Neuronal stem cell (in vitro differentiated cells): Measurements from ENCODE around the gene ANKZF1.

Experiments used
- DNase-seq: peaks from one replicate; pipeline ENCODE4 v3.0.0-alpha.2; 2013; ENCODE audit warnings: low spot score
- H2AFZ ChIP-seq: one replicate; pipeline ENCODE4 v1.6.1; 2013; ENCODE audit warnings: mild to moderate bottlenecking, low read length, inconsistent platforms
- H2AK5ac ChIP-seq: 2 replicates; pipeline ENCODE4 v1.6.1; 2013; ENCODE audit warnings: low read depth, mild to moderate bottlenecking, inconsistent platforms, low read length, moderate library complexity, mixed read lengths
- H2BK120ac ChIP-seq: 2 replicates; pipeline ENCODE4 v1.6.1; 2013; ENCODE audit warnings: low read depth, mild to moderate bottlenecking, inconsistent platforms, low read length, moderate library complexity, mixed read lengths
- H2BK12ac ChIP-seq: one replicate; pipeline ENCODE4 v1.6.1; 2013; ENCODE audit warnings: low read length, inconsistent platforms
- H2BK15ac ChIP-seq: 2 replicates; pipeline ENCODE4 v1.6.1; 2013; ENCODE audit warnings: mild to moderate bottlenecking, low read length, inconsistent platforms, mixed read lengths
- H2BK5ac ChIP-seq: one replicate; pipeline ENCODE4 v1.6.1; 2013; ENCODE audit warnings: inconsistent platforms, mild to moderate bottlenecking, low read length, moderate library complexity
- H3K14ac ChIP-seq: one replicate; pipeline ENCODE4 v1.6.1; 2013; ENCODE audit warnings: low read length, inconsistent platforms
- H3K18ac ChIP-seq: 2 replicates; pipeline ENCODE4 v1.6.1; 2013; ENCODE audit warnings: low read length, inconsistent platforms
- H3K23ac ChIP-seq: 2 replicates; pipeline ENCODE4 v1.6.1; 2013; ENCODE audit warnings: low read depth, mild to moderate bottlenecking, mixed read lengths, low read length, inconsistent platforms; ENCODE audit not compliant: poor library complexity
- H3K27ac ChIP-seq: replicated peaks from 3 replicates; pipeline ENCODE4 v1.5.1; 2013; ENCODE audit warnings: low read length, inconsistent platforms
- H3K27me3 ChIP-seq, 3 experiments: 2 replicates each; pipeline ENCODE4 v1.6.1; 2013; ENCODE audit warnings: low read length in 3 of 3, mild to moderate bottlenecking in 2 of 3, inconsistent platforms in 1 of 3, low read depth in 1 of 3, mixed read lengths in 1 of 3, moderate library complexity in 1 of 3; ENCODE audit not compliant: control insufficient read depth in 3 of 3, insufficient read depth in 3 of 3
- H3K36me3 ChIP-seq, 2 donors: replicated peaks in 1 of 2; 2 replicates each; pipeline ENCODE4 v1.6.1; 2013; ENCODE audit warnings: low read length in 2 of 2; ENCODE audit not compliant: control insufficient read depth in 2 of 2, insufficient read depth in 2 of 2
- H3K4ac ChIP-seq: 2 replicates; pipeline ENCODE4 v1.6.1; 2013; ENCODE audit warnings: inconsistent platforms, mild to moderate bottlenecking, low read length, moderate library complexity
- H3K4me1 ChIP-seq, 2 donors: 1 replicate in 1 of 2; 2 replicates in 1 of 2; pipeline ENCODE4 v1.6.1; 2013; ENCODE audit warnings: low read length in 2 of 2, low read depth in 1 of 2; ENCODE audit not compliant: control insufficient read depth in 2 of 2, insufficient read depth in 1 of 2
- H3K4me2 ChIP-seq: one replicate; pipeline ENCODE4 v1.6.1; 2013; ENCODE audit warnings: mild to moderate bottlenecking, low read length, inconsistent platforms; ENCODE audit not compliant: insufficient read depth, poor library complexity, severe bottlenecking
- H3K4me3 ChIP-seq, 2 donors: 2 replicates each; pipeline ENCODE4 v1.5.1; 2013; ENCODE audit warnings: low read length in 2 of 2, mild to moderate bottlenecking in 2 of 2, inconsistent platforms in 1 of 2, moderate library complexity in 1 of 2
- H3K79me1 ChIP-seq: one replicate; pipeline ENCODE4 v1.6.1; 2013; ENCODE audit warnings: low read depth, mild to moderate bottlenecking, inconsistent platforms, low read length, moderate library complexity
- H3K9ac ChIP-seq: one replicate; pipeline ENCODE4 v1.6.1; 2013; ENCODE audit warnings: mild to moderate bottlenecking, low read depth, low read length, inconsistent platforms; ENCODE audit not compliant: poor library complexity
- H3K9me3 ChIP-seq, 2 donors: replicated peaks in 1 of 2; 2 replicates each; pipeline versions ENCODE3 to v1.6.1; 2013; ENCODE audit warnings: low read length in 2 of 2, mild to moderate bottlenecking in 2 of 2, inconsistent platforms in 1 of 2, low read depth in 1 of 2, mixed read lengths in 1 of 2, moderate library complexity in 1 of 2; ENCODE audit not compliant: control insufficient read depth in 2 of 2, insufficient read depth in 1 of 2
- H4K8ac ChIP-seq: one replicate; pipeline ENCODE4 v1.6.1; 2013; ENCODE audit warnings: low read depth, mild to moderate bottlenecking, inconsistent platforms, low read length, moderate library complexity
- H4K91ac ChIP-seq: one replicate; pipeline ENCODE4 v1.6.1; 2013; ENCODE audit warnings: low read length, low read depth, mild to moderate bottlenecking, inconsistent platforms; ENCODE audit not compliant: poor library complexity
- WGBS, 2 donors: extraction: QIAGEN DNeasy Blood & Tissue Kit; methylation state at CpG; one replicate each; pipeline ENCODE4 v1.1.7; 2013; ENCODE audit warnings: missing lambda C conversion rate in 2 of 2, mixed read lengths in 1 of 2; ENCODE audit not compliant: insufficient read length in 2 of 2, insufficient replicate concordance in 1 of 2; ENCODE audit errors: extremely low coverage in 2 of 2; 5-methylcytosine and 5-hydroxymethylcytosine counted together

ANKZF1 gene

GRCh38 chr2:219252900-219253752 is 23.5 kb downstream of the ANKZF1 start, which contains the start of gene TUBA4B:
Gene TUBA4B, plus strand, starts transcription at chr2:219253243. Its CDS starts 165 bp downstream, at chr2:219253408.
- Histone ChIP-seq H2AK5ac (peak within 1 kb of the TSS; percentile 88), H3K4me1 (peaks cover 12 to 18% of the 10 kb centered on the region in 2 donors), H3K9ac (peak within 1 kb of the TSS; percentile 60), H2BK120ac (no peak within 1 kb of the TSS), H2BK12ac (peak within 1 kb of the TSS; percentile 73), H3K4ac (no peak within 1 kb of the TSS), H3K27ac (no peak within 1 kb of the TSS), H4K8ac (no peak within 1 kb of the TSS), H3K36me3 (peaks cover 3 to 7% of the 10 kb centered on the region in 2 donors), H3K9me3 (peaks cover 0 to 2% of the 10 kb centered on the region in 2 donors), H2BK15ac (peak within 1 kb of the TSS; percentile 81), H3K4me2 (peak within 1 kb of the TSS; percentile 80), H4K91ac (no peak within 1 kb of the TSS), H3K18ac (peak within 1 kb of the TSS; percentile 76), H3K27me3 (peaks cover 28 to 59% (median 55%) of the 10 kb centered on the region in 3 experiments), H3K23ac (peak within 1 kb of the TSS; percentile 80), H3K14ac (peak within 1 kb of the TSS; percentile 89), H3K4me3 (peak within 1 kb of the TSS; percentile 26 to 73), H2BK5ac (no peak within 1 kb of the TSS), H3K79me1 (peaks cover 2% of the 10 kb centered on the region), H2AFZ (peak within 1 kb of the TSS; percentile 83)
- no peak for DNase-seq
- no CpG with 5 or more reads among the region's 49 CpGs for WGBS, 2 donors

GRCh38 chr2:219253753-219254589 is 24.4 kb downstream of the ANKZF1 start, which contains the start of gene TUBA4A:
Gene TUBA4A, minus strand, starts transcription at chr2:219253918. Its CDS starts 60 bp downstream, at chr2:219253858.
- Histone ChIP-seq H3K4me1 (peaks cover 12 to 18% of the 10 kb centered on the region in 2 donors), H3K27me3 (peaks cover 28 to 63% (median 55%) of the 10 kb centered on the region in 3 experiments), H3K79me1 (peaks cover 2% of the 10 kb centered on the region), H3K18ac (peak within 1 kb of the TSS; percentile 76), H2AFZ (peak within 1 kb of the TSS; percentile 83), H3K4me3 (peak within 1 kb of the TSS; percentile 26 to 73), H2BK15ac (peak within 1 kb of the TSS; percentile 81), H3K4ac (no peak within 1 kb of the TSS), H3K27ac (no peak within 1 kb of the TSS), H4K91ac (no peak within 1 kb of the TSS), H2AK5ac (peak within 1 kb of the TSS; percentile 88), H2BK5ac (no peak within 1 kb of the TSS), H3K9ac (peak within 1 kb of the TSS; percentile 60), H2BK12ac (peak within 1 kb of the TSS; percentile 73), H4K8ac (no peak within 1 kb of the TSS), H3K14ac (peak within 1 kb of the TSS; percentile 89), H3K23ac (peak within 1 kb of the TSS; percentile 80), H3K4me2 (peak within 1 kb of the TSS; percentile 80), H3K9me3 (peaks cover 0 to 2% of the 10 kb centered on the region in 2 donors), H2BK120ac (no peak within 1 kb of the TSS), H3K36me3 (no peaks in the 10 kb centered on the region)
- peak; percentile 39 for DNase-seq
- WGBS, 2 donors = no CpG with 5 or more reads among the region's 76 CpGs

- Histone ChIP-seq H3K9me3 (peaks cover 0 to 2% of the 10 kb centered on the region in 2 donors), H3K27ac (no peak overlapping the region), H3K36me3 (no peaks in the 10 kb centered on the region), H3K4me3 (no peak overlapping the region), H3K9ac (no peak overlapping the region), H2AK5ac (peak overlapping the region; percentile 88), H2BK15ac (no peak overlapping the region), H3K14ac (no peak overlapping the region), H3K27me3 (peaks cover 28 to 69% (median 57%) of the 10 kb centered on the region in 3 experiments), H4K91ac (no peak overlapping the region), H3K4me1 (peaks cover 12 to 17% of the 10 kb centered on the region in 2 donors), H3K23ac (peak overlapping the region; percentile 80), H2BK12ac (no peak overlapping the region), H3K79me1 (peaks cover 2% of the 10 kb centered on the region), H3K4me2 (peak overlapping the region; percentile 80), H2BK120ac (no peak overlapping the region), H3K4ac (no peak overlapping the region), H2AFZ (peak overlapping the region; percentile 83), H3K18ac (peak overlapping the region; percentile 44), H2BK5ac (no peak overlapping the region), H4K8ac (no peak overlapping the region)
- no peak for DNase-seq
- no CpG with 5 or more reads among the region's 12 CpGs for WGBS, 2 donors
Observed at GRCh38 chr2:219254590-219255201, 25.1 kb downstream of the ANKZF1 start.
